CD14-positive monocyte (primary cell): ENCODE results near the gene EPHB6. TPM values are rescaled to one million over a fixed set of nuclear protein-coding genes. Genes with fewer than 3 reads are reported as not detected.

Experiments used
- DNase-seq, 3 donors: peaks; one replicate each; pipeline ENCODE4 v3.0.0-alpha.2; 2011 to 2022
- H2AFZ ChIP-seq: 2 replicates; pipeline ENCODE4 v1.6.0; 2012; ENCODE audit warnings: mild to moderate bottlenecking, low read depth, low read length, inconsistent platforms; ENCODE audit not compliant: insufficient read depth, poor library complexity, severe bottlenecking
- H3K27ac ChIP-seq, 2 donors: 1 replicate in 1 of 2; 2 replicates in 1 of 2; pipeline ENCODE4 v1.5.1; 2012 to 2013; ENCODE audit warnings: low read length in 2 of 2, control low read depth in 1 of 2, inconsistent platforms in 1 of 2, low read depth in 1 of 2, mild to moderate bottlenecking in 1 of 2
- H3K27me3 ChIP-seq, 2 donors: one replicate each; pipeline versions ENCODE4 v1.6.0 to v1.6.1; 2011 to 2013; ENCODE audit warnings: low read length in 2 of 2; ENCODE audit not compliant: control insufficient read depth in 2 of 2, insufficient read depth in 2 of 2
- H3K36me3 ChIP-seq, 2 donors: replicated peaks in 1 of 2; 1 replicate in 1 of 2; 2 replicates in 1 of 2; pipeline versions ENCODE4 v1.5.1 to v1.6.1; 2012 to 2013; ENCODE audit warnings: low read length in 2 of 2, control low read depth in 1 of 2, inconsistent platforms in 1 of 2, mild to moderate bottlenecking in 1 of 2; ENCODE audit not compliant: insufficient read depth in 2 of 2, control insufficient read depth in 1 of 2
- H3K4me1 ChIP-seq, 2 donors: 1 replicate in 1 of 2; 2 replicates in 1 of 2; pipeline versions ENCODE4 v1.5.1 to v1.6.1; 2012 to 2013; ENCODE audit warnings: low read length in 2 of 2, control low read depth in 1 of 2, inconsistent platforms in 1 of 2, mild to moderate bottlenecking in 1 of 2, moderate library complexity in 1 of 2; ENCODE audit not compliant: insufficient read depth in 2 of 2, control insufficient read depth in 1 of 2
- H3K4me2 ChIP-seq: replicated peaks from 2 replicates; pipeline ENCODE3; 2012; ENCODE audit warnings: low read length, moderate library complexity, mild to moderate bottlenecking; ENCODE audit not compliant: poor library complexity, severe bottlenecking; ENCODE audit errors: extremely low read depth
- H3K4me3 ChIP-seq, 3 experiments: fragments of 200-600 bp in 1 of 3; sonication (generic) in 1 of 3; replicated peaks in 1 of 3; 1 replicate in 2 of 3; 2 replicates in 1 of 3; pipeline ENCODE4 v1.5.1; 2011 to 2013; ENCODE audit warnings: low read length in 3 of 3, mild to moderate bottlenecking in 3 of 3, control low read depth in 2 of 3, low read depth in 2 of 3, inconsistent platforms in 1 of 3, moderate library complexity in 1 of 3
- H3K79me2 ChIP-seq: 2 replicates; pipeline ENCODE4 v1.6.0; 2012; ENCODE audit warnings: mild to moderate bottlenecking, control low read depth, inconsistent platforms, low read length, moderate library complexity; ENCODE audit not compliant: insufficient read depth
- H3K9ac ChIP-seq: 2 replicates; pipeline ENCODE4 v1.6.0; 2017; ENCODE audit warnings: low read length, mild to moderate bottlenecking; ENCODE audit not compliant: insufficient read depth, poor library complexity, severe bottlenecking
- H3K9me3 ChIP-seq, 2 donors: replicated peaks in 1 of 2; 1 replicate in 1 of 2; 2 replicates in 1 of 2; pipeline versions ENCODE4 v1.5.1 to v1.6.1; 2012 to 2013; ENCODE audit warnings: low read length in 2 of 2, control low read depth in 1 of 2; ENCODE audit not compliant: control insufficient read depth in 1 of 2, insufficient read depth in 1 of 2
- H4K20me1 ChIP-seq: 2 replicates; pipeline ENCODE4 v1.6.0; 2012; ENCODE audit warnings: mild to moderate bottlenecking, low read length, control low read depth, moderate library complexity; ENCODE audit not compliant: insufficient read depth
- H3K27ac Mint-ChIP-seq, 7 donors: one replicate each; pipeline ENCODE4 v1.8.0; 2020; ENCODE audit warnings: mild to moderate bottlenecking in 7 of 7, mixed read lengths in 7 of 7, moderate library complexity in 6 of 7, inconsistent platforms in 2 of 7
- H3K27me3 Mint-ChIP-seq, 3 donors: one replicate each; pipeline ENCODE4 v1.8.0; 2021 to 2022; ENCODE audit warnings: low read depth in 3 of 3, mild to moderate bottlenecking in 3 of 3, mixed read lengths in 3 of 3, moderate library complexity in 3 of 3, inconsistent platforms in 1 of 3
- H3K36me3 Mint-ChIP-seq, 2 donors: one replicate each; pipeline ENCODE4 v1.8.0; 2020; ENCODE audit warnings: mixed read lengths in 2 of 2, inconsistent platforms in 1 of 2, mild to moderate bottlenecking in 1 of 2
- H3K4me1 Mint-ChIP-seq: one replicate; pipeline ENCODE4 v1.8.0; 2020; ENCODE audit warnings: mild to moderate bottlenecking, mixed read lengths
- H3K4me3 Mint-ChIP-seq, 2 donors: one replicate each; pipeline ENCODE4 v1.8.0; 2020; ENCODE audit warnings: mild to moderate bottlenecking in 2 of 2, mixed read lengths in 2 of 2, moderate library complexity in 1 of 2
- H3K9me3 Mint-ChIP-seq, 7 donors: one replicate each; pipeline ENCODE4 v1.8.0; 2020 to 2022; ENCODE audit warnings: mixed read lengths in 7 of 7, mild to moderate bottlenecking in 6 of 7, moderate library complexity in 6 of 7, inconsistent platforms in 2 of 7
- WGBS: methylation state at CpG from one replicate; pipeline ENCODE4 v1.1.5; 2013; ENCODE audit warnings: missing lambda C conversion rate; ENCODE audit not compliant: insufficient coverage; 5-methylcytosine and 5-hydroxymethylcytosine counted together
- intact Hi-C, 2 donors: fragments of 100-400 bp; cut with micrococcal nuclease; formaldehyde crosslinking; loops; one replicate each; pipeline versions ENCODE4 v1.15.0 to v1.15.1; 2023
- polyA plus RNA-seq, 3 donors: library from polyadenylated mRNA; depleted of rRNA in 1 of 3; unstranded in 2 of 3; stranded (reverse) in 1 of 3; fragments of 300-500 nt in 2 of 3; fragments of >200 nt in 1 of 3; fragmentation: Illumina TruSeq in 2 of 3; gene quantifications; 1 replicate in 2 of 3; 2 replicates in 1 of 3; pipeline ENCODE4 v1.2.3, GENCODE V29; 2012 to 2021
- TF ChIP-seq, protein P1 (sequence below): fragments of 200-600 bp; IDR thresholded peaks from one replicate; pipeline ENCODE4 v1.8.0; 2022; ENCODE audit warnings: antibody characterized with exemption, mild to moderate bottlenecking

Gene EPHB6
- polyA plus RNA-seq, 3 donors = 7.9 to 18.2 (median 9.3) TPM

DNA sequence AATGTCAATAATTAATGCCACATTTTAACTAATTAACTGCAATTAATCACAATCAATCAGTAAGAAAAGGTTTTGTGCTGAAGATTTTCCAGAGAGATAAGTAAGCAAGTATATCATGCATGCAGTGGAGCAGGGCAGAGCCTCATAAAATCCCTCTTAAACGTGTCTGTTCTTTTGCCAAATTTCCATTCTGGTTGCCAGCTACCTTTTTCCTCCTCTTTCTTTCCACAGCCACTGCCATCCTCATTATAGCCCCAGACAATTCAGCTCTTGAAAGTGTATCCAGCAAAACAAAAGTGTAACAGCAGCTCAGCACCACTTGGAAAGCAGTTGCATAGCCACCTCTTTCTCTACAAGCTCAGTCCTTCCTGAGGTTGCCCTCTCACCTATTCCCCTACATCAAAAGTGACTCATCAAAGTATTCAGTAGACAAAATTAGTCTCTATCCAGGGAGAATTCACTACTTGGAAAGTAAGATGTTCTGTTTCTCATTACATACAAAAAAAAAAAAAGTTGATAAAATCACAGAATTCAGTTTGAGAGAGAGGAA lies 26.9 kb upstream of the EPHB6 start:
- WGBS = 71% methylated on average over 1 of the region's 1 CpG
- TF ChIP-seq, protein P1, sequence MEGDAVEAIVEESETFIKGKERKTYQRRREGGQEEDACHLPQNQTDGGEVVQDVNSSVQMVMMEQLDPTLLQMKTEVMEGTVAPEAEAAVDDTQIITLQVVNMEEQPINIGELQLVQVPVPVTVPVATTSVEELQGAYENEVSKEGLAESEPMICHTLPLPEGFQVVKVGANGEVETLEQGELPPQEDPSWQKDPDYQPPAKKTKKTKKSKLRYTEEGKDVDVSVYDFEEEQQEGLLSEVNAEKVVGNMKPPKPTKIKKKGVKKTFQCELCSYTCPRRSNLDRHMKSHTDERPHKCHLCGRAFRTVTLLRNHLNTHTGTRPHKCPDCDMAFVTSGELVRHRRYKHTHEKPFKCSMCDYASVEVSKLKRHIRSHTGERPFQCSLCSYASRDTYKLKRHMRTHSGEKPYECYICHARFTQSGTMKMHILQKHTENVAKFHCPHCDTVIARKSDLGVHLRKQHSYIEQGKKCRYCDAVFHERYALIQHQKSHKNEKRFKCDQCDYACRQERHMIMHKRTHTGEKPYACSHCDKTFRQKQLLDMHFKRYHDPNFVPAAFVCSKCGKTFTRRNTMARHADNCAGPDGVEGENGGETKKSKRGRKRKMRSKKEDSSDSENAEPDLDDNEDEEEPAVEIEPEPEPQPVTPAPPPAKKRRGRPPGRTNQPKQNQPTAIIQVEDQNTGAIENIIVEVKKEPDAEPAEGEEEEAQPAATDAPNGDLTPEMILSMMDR = no peak
- H2AFZ ChIP-seq = no peak overlapping the region
- Mint-ChIP-seq H3K4me3 (no peak overlapping the region), H3K27me3 (peaks cover 0 to 3% (median 2%) of the 10 kb centered on the region in 3 donors), H3K4me1 (peaks cover 6% of the 10 kb centered on the region), H3K36me3 (no peaks in the 10 kb centered on the region), H3K9me3 (peaks cover 0 to 8% (median 3%) of the 10 kb centered on the region in 7 donors), H3K27ac (no peak overlapping the region)
- H3K4me1 ChIP-seq = no peaks in the 10 kb centered on the region
- no peaks in the 10 kb centered on the region for H3K36me3 ChIP-seq
- H3K79me2 ChIP-seq = no peaks in the 10 kb centered on the region
- H3K4me2 ChIP-seq = no peak overlapping the region
- no peaks in the 10 kb centered on the region for H3K27me3 ChIP-seq
- H3K9ac ChIP-seq = no peak overlapping the region
- no peak overlapping the region for H3K27ac ChIP-seq
- H3K9me3 ChIP-seq = peaks cover 0 to 3% of the 10 kb centered on the region in 2 donors
- no peaks in the 10 kb centered on the region for H4K20me1 ChIP-seq
- intact Hi-C loops = no loop called here
- no peak overlapping the region for H3K4me3 ChIP-seq
- DNase-seq = no peak

DNA sequence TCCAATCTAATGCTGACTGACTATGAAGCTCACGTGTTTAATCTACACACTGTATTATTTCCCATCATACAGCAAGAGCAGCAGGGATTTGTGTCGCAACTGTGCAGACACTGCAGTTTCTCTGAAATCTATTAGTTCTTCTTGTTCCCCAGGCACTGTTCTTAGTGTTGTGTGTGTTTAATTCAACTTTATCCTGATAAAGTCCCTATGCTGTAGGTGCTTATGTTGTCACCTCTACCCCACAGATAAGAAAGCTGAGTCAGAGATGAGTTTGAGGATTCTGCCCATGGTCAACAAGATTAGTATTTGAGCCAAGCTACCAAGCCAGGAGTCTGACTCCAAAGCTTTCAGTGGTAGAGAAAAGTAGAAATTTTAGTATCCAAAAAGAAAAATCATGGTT lies 22.5 kb upstream of the EPHB6 start:
- H3K27me3 ChIP-seq = no peaks in the 10 kb centered on the region
- Mint-ChIP-seq H3K9me3 (no peaks in the 10 kb centered on the region), H3K27ac (no peak overlapping the region), H3K4me3 (no peak overlapping the region), H3K36me3 (no peaks in the 10 kb centered on the region), H3K27me3 (peaks cover 0 to 2% (median 0%) of the 10 kb centered on the region in 3 donors), H3K4me1 (peaks cover 10% of the 10 kb centered on the region)
- no peak overlapping the region for H3K27ac ChIP-seq
- no peaks in the 10 kb centered on the region for H3K79me2 ChIP-seq
- TF ChIP-seq, protein P1 = no peak
- intact Hi-C loops = no loop called here
- H3K4me1 ChIP-seq = no peaks in the 10 kb centered on the region
- DNase-seq = no peak
- H3K9me3 ChIP-seq = no peaks in the 10 kb centered on the region
- WGBS = no CpG with 5 or more reads among the region's 2 CpGs
- H3K4me3 ChIP-seq = no peak overlapping the region
- H2AFZ ChIP-seq = no peak overlapping the region
- H3K9ac ChIP-seq = no peak overlapping the region
- H4K20me1 ChIP-seq = no peaks in the 10 kb centered on the region
- H3K36me3 ChIP-seq = no peaks in the 10 kb centered on the region
- H3K4me2 ChIP-seq = no peak overlapping the region
